ENCODE results near the gene CDCA8. TPM values are rescaled to one million over a fixed set of nuclear protein-coding genes. Genes with fewer than 3 reads are reported as not detected.
"Not testable (repeated sequence)": the region's sequence is repeated elsewhere in the genome, so short reads cannot be mapped to it uniquely, and the experiment has no call there.

Gene CDCA8
- total and polyA plus RNA-seq, 5 donors from 2014 or later = 1.3 to 3.7 (median 3.0) TPM

DNA sequence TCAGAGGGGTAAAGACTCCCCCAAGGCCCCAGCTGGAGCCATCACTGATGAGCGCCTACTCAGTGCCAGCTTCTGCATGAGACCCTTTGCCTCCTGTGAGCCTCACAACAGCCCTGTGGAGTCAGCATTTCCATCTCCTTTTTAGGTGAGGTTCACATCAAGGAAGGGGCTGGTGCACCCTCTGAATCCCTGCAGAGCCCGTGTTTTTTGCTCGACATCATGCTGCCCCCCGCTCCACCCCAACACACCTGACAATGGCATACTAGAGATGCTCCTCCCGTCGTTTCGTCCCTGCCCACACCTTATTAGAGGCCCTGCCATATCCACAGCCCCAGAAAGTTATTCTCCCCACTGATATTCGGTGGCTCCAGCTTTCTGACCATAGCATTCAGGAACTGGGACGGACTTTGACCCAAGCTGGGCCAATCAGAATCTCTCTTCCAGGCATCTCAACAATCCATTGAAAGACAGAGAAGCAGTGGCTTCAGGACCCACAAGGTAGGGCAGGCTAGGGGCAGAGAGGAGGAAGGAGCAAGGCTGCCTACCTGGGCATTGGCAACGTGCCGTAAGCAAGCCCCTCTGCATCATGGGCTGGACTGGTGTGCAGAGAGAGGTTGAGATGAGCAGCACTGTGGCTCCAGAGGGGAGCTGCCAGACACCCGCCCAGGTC, 39.9 kb downstream of the CDCA8 start:
- peaks cover 0 to 2% (median 0%) of the 10 kb centered on the region in 4 donors for H3K4me1 Mint-ChIP-seq
- no peaks in the 10 kb centered on the region for H3K36me3 Mint-ChIP-seq
- ATAC-seq (ENCODE audit: low read depth in 2 of 2) = no peak
- Histone ChIP-seq H3K36me3 (ENCODE audit: control insufficient read depth, insufficient read depth, low read length) (no peaks in the 10 kb centered on the region), H3K27ac (ENCODE audit: insufficient read depth, low read length, poor library complexity, severe bottlenecking) (no peak overlapping the region), H3K27me3 (ENCODE audit: control insufficient read depth, insufficient read depth, low read length) (peaks cover 8% of the 10 kb centered on the region), H3K4me1 (ENCODE audit: control insufficient read depth, insufficient read depth, low read length, poor library complexity, severe bottlenecking) (no peaks in the 10 kb centered on the region), H3K9me3 (ENCODE audit: control insufficient read depth in 2 of 2, low read length in 2 of 2) (no peaks in the 10 kb centered on the region), H3K4me3 (ENCODE audit: low read depth, low read length) (no peak overlapping the region)
- DNase-seq = no peak
- H3K27ac Mint-ChIP-seq = no peak overlapping the region
- H3K27me3 Mint-ChIP-seq = peaks cover 28% of the 10 kb centered on the region
- H3K4me3 Mint-ChIP-seq = no peak overlapping the region
- peaks cover 0 to 2% (median 0%) of the 10 kb centered on the region in 7 donors for H3K9me3 Mint-ChIP-seq

DNA sequence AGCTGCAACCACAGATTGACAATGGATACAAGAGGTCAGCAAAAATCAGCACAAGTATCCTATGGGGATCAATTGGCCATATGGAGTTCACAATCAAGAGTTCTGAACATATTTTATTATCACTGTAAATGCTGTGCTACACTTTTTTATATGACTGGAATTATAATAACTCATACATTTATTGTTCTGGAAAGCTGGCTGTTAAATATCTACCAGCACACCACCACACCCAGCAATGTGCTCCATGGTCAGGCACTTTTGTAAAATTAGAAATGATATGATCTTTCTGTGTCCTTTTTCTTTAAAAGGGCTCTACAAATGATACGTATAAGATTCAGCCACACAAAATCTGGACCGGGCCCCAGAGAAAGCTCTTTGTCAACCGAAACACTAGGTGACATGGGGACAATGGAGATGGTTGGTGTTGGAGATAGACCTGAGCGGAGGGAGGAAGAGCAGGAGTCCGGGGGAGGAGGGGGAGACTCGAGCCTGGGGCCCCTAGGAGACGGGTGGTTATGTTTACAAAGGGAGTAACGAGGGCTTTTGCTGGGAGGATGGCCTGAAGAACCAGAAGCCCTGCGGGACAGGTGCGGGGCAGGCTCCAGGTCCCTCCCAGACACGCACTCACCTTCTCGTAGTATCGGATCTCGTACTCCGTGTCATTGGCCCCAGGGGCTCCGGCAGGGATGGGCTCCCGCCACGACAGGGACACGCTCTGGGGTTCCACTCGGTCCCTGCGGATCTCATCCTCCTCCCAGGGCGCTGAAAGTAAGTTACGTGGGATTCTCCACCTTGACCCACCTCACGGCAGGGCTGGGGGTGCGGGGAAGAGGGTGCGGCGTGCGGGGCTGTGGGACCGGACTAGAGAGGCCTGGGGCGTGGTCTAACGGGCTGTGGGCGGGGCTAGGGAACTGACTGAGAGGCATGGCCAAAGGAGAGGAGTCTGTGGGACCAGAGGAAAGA, 42.6 kb downstream of the CDCA8 start:
- DNase-seq = no peak
- no peaks in the 10 kb centered on the region for H3K36me3 ChIP-seq (ENCODE audit: control insufficient read depth, insufficient read depth, low read length)
- Mint-ChIP-seq H3K27me3 (peaks cover 21% of the 10 kb centered on the region), H3K27ac (no peak overlapping the region), H3K36me3 (no peaks in the 10 kb centered on the region), H3K9me3 (peaks cover 0 to 6% (median 0%) of the 10 kb centered on the region in 7 donors), H3K4me3 (peak overlapping the region in 1 of 4 donors; percentile 74), H3K4me1 (peaks cover 0 to 2% (median 0%) of the 10 kb centered on the region in 4 donors)
- H3K27me3 ChIP-seq (ENCODE audit: control insufficient read depth, insufficient read depth, low read length) = peaks cover 8% of the 10 kb centered on the region
- ATAC-seq (ENCODE audit: low read depth in 2 of 2) = no peak
- no peak overlapping the region for H3K27ac ChIP-seq (ENCODE audit: insufficient read depth, low read length, poor library complexity, severe bottlenecking)
- no peaks in the 10 kb centered on the region for H3K9me3 ChIP-seq (ENCODE audit: control insufficient read depth in 2 of 2, low read length in 2 of 2)
- H3K4me1 ChIP-seq (ENCODE audit: control insufficient read depth, insufficient read depth, low read length, poor library complexity, severe bottlenecking) = no peaks in the 10 kb centered on the region
- no peak overlapping the region for H3K4me3 ChIP-seq (ENCODE audit: low read depth, low read length)

DNA sequence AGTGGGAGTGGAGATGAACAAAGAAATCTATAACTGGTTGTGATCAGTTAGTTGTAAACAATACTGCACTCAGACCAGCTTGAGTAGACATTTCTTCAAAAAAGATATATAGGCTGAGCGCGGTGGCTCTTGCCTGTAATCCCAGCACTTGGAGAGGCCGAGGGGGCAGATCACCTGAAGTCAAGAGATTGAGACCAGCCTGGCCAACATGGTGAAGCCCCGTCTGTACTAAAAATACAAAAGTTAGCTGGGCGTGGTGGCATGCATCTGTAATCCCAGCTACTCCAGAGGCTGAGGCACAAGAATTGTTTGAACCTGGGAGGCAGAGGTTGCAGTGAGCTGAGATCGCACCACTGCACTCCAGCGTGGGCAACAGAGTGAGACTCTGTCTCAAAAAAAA, 45.7 kb downstream of the CDCA8 start:
- H3K27me3 ChIP-seq (ENCODE audit: control insufficient read depth, insufficient read depth, low read length) = peaks cover 15% of the 10 kb centered on the region
- not testable (repeated sequence) for H3K4me1 ChIP-seq (ENCODE audit: control insufficient read depth, insufficient read depth, low read length, poor library complexity, severe bottlenecking); H3K9me3 ChIP-seq (ENCODE audit: control insufficient read depth in 2 of 2, low read length in 2 of 2); H3K27ac ChIP-seq (ENCODE audit: insufficient read depth, low read length, poor library complexity, severe bottlenecking); H3K36me3 ChIP-seq (ENCODE audit: control insufficient read depth, insufficient read depth, low read length); ATAC-seq (ENCODE audit: low read depth in 2 of 2); H3K4me3 Mint-ChIP-seq; H3K27ac Mint-ChIP-seq; H3K4me1 Mint-ChIP-seq; H3K4me3 ChIP-seq (ENCODE audit: low read depth, low read length); H3K36me3 Mint-ChIP-seq; DNase-seq; H3K9me3 Mint-ChIP-seq
- peaks cover 30% of the 10 kb centered on the region for H3K27me3 Mint-ChIP-seq

DNA sequence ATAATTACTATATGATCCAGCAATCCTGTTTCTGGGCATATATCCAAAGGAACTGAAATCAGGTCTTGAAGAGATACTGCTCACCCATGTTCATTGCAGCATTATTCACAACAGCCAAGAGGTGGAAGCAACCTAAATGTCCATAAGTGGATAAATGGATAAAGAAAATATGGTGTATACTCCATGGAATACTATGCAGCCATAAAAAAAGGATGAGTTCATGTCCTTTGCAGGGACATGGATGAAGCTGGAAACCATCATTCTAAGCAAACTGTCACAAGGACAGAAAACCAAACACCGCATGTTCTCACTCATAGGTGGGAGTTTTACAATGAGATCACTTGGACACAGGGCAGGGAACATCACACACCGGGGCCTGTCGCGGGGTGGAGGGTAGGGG, 46.3 kb downstream of the CDCA8 start:
- peaks cover 15% of the 10 kb centered on the region for H3K27me3 ChIP-seq (ENCODE audit: control insufficient read depth, insufficient read depth, low read length)
- H3K9me3 ChIP-seq (ENCODE audit: control insufficient read depth in 2 of 2, low read length in 2 of 2); ATAC-seq (ENCODE audit: low read depth in 2 of 2); H3K27ac ChIP-seq (ENCODE audit: insufficient read depth, low read length, poor library complexity, severe bottlenecking); H3K4me3 ChIP-seq (ENCODE audit: low read depth, low read length); H3K27ac Mint-ChIP-seq; H3K36me3 Mint-ChIP-seq; H3K9me3 Mint-ChIP-seq; H3K4me1 Mint-ChIP-seq; H3K36me3 ChIP-seq (ENCODE audit: control insufficient read depth, insufficient read depth, low read length); H3K4me3 Mint-ChIP-seq; DNase-seq; H3K4me1 ChIP-seq (ENCODE audit: control insufficient read depth, insufficient read depth, low read length, poor library complexity, severe bottlenecking): not testable (repeated sequence)
- peaks cover 29% of the 10 kb centered on the region for H3K27me3 Mint-ChIP-seq

DNA sequence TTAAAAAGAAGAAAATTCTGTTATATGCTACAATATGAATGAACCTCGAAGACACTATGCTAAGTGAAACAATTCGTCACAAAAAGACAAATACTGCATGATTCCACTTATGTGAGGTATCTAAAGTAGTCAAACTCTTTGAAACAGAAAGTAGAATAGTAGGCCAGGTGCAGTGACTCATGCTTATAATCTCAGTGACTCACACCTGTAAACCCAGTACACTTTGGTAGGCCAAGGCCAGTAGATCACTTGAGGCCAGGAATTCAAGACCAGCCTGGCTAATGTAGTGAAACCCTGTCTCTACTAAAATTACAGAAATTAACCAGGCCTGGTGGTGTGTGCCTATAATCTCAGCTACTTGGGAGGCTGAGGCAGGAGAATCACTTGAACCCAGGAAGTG, 46.9 kb downstream of the CDCA8 start:
- Histone ChIP-seq H3K27me3 (ENCODE audit: control insufficient read depth, insufficient read depth, low read length) (peaks cover 12% of the 10 kb centered on the region), H3K4me3 (ENCODE audit: low read depth, low read length) (no peak overlapping the region), H3K27ac (ENCODE audit: insufficient read depth, low read length, poor library complexity, severe bottlenecking) (no peak overlapping the region), H3K36me3 (ENCODE audit: control insufficient read depth, insufficient read depth, low read length) (no peaks in the 10 kb centered on the region), H3K9me3 (ENCODE audit: control insufficient read depth in 2 of 2, low read length in 2 of 2) (peaks cover 0 to 3% of the 10 kb centered on the region in 2 experiments), H3K4me1 (ENCODE audit: control insufficient read depth, insufficient read depth, low read length, poor library complexity, severe bottlenecking) (no peaks in the 10 kb centered on the region)
- H3K36me3 Mint-ChIP-seq = no peaks in the 10 kb centered on the region
- H3K9me3 Mint-ChIP-seq = peaks cover 0 to 9% (median 3%) of the 10 kb centered on the region in 7 donors
- peak; percentile 45 to 55 for ATAC-seq (ENCODE audit: low read depth in 2 of 2)
- no peak overlapping the region for H3K27ac Mint-ChIP-seq
- peak in 1 of 3 donors; percentile 28 for DNase-seq
- H3K4me1 Mint-ChIP-seq = peaks cover 0 to 2% (median 0%) of the 10 kb centered on the region in 4 donors
- no peak overlapping the region for H3K4me3 Mint-ChIP-seq
- H3K27me3 Mint-ChIP-seq = peaks cover 32% of the 10 kb centered on the region

DNA sequence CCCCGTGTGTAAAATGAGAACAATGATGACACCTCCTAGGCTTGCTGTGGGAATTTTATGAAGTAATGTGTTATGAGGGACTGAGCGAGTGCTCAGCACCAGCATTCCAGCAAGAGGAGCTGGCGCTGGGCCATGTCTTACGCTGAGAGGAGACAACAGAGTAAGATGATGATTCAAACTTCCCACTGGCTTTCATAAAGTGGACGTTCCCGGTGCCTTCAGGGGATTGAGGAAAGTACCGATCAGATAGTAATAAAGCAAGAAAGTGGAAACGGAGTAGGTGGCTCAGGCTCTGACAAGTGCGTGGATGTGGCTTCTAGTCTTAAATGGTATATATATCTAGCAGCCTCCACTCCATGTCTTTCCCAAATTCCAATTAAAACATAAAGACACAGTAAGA, 48.8 kb downstream of the CDCA8 start:
- Histone ChIP-seq H3K36me3 (ENCODE audit: control insufficient read depth, insufficient read depth, low read length) (no peaks in the 10 kb centered on the region), H3K4me1 (ENCODE audit: control insufficient read depth, insufficient read depth, low read length, poor library complexity, severe bottlenecking) (no peaks in the 10 kb centered on the region), H3K27ac (ENCODE audit: insufficient read depth, low read length, poor library complexity, severe bottlenecking) (no peak overlapping the region), H3K27me3 (ENCODE audit: control insufficient read depth, insufficient read depth, low read length) (peaks cover 6% of the 10 kb centered on the region), H3K9me3 (ENCODE audit: control insufficient read depth in 2 of 2, low read length in 2 of 2) (peaks cover 0 to 3% of the 10 kb centered on the region in 2 experiments), H3K4me3 (ENCODE audit: low read depth, low read length) (no peak overlapping the region)
- H3K36me3 Mint-ChIP-seq = no peaks in the 10 kb centered on the region
- H3K4me1 Mint-ChIP-seq = no peaks in the 10 kb centered on the region
- no peak for ATAC-seq (ENCODE audit: low read depth in 2 of 2)
- no peak overlapping the region for H3K27ac Mint-ChIP-seq
- DNase-seq = no peak
- H3K4me3 Mint-ChIP-seq = no peak overlapping the region
- peaks cover 0 to 7% (median 3%) of the 10 kb centered on the region in 7 donors for H3K9me3 Mint-ChIP-seq
- peaks cover 25% of the 10 kb centered on the region for H3K27me3 Mint-ChIP-seq

DNA sequence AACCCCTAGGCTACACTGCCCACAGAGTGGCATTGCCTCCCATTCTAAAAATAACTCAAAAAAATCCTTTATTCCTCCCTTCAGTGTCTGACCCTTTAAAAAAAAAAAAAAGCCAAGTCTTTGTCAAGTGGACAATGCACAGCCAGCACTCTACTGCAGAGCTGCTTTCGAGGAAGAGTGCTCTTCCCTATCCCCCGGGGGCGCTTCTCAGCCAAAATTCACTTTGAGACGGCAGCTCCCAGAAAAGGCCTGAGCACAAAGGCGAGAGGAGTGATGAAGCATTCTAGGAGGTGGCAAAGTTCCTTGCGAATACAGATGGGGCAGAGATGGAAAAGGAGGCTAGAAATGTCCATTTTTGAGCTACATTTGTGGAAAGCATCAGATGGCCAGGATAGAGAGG, 49.3 kb downstream of the CDCA8 start:
- no peak for ATAC-seq (ENCODE audit: low read depth in 2 of 2)
- Histone ChIP-seq H3K27ac (ENCODE audit: insufficient read depth, low read length, poor library complexity, severe bottlenecking) (no peak overlapping the region), H3K4me3 (ENCODE audit: low read depth, low read length) (no peak overlapping the region), H3K36me3 (ENCODE audit: control insufficient read depth, insufficient read depth, low read length) (no peaks in the 10 kb centered on the region), H3K9me3 (ENCODE audit: control insufficient read depth in 2 of 2, low read length in 2 of 2) (peaks cover 0 to 7% of the 10 kb centered on the region in 2 experiments), H3K4me1 (ENCODE audit: control insufficient read depth, insufficient read depth, low read length, poor library complexity, severe bottlenecking) (no peaks in the 10 kb centered on the region), H3K27me3 (ENCODE audit: control insufficient read depth, insufficient read depth, low read length) (peaks cover 9% of the 10 kb centered on the region)
- Mint-ChIP-seq H3K4me1 (no peaks in the 10 kb centered on the region), H3K9me3 (peaks cover 0 to 7% (median 3%) of the 10 kb centered on the region in 7 donors), H3K27ac (no peak overlapping the region), H3K4me3 (no peak overlapping the region), H3K36me3 (no peaks in the 10 kb centered on the region), H3K27me3 (peaks cover 25% of the 10 kb centered on the region)
- no peak for DNase-seq
